ENCODE measurements around the gene ANGPTL7. TPM values are rescaled to one million over a fixed set of nuclear protein-coding genes. Genes with fewer than 3 reads are reported as not detected.
A peak's percentile ranks its signal among the peaks of the same experiment; 100 is the strongest.

Gene ANGPTL7
- total RNA-seq, 6 donors from 2014 or later, result 0.17 to 4.6 (median 1.3) TPM; not detected in 1

GRCh38 chr1:11144570-11145256 is 44.4 kb upstream of the ANGPTL7 start:
- ATAC-seq (ENCODE audit: low FRiP score in 2 of 2) (no peak), DNase-seq (no peak)
- 81 to 85% methylated on average over 12 of the region's 12 CpGs for WGBS, 2 donors
- H3K27ac ChIP-seq, result peak overlapping the region in 1 of 4 donors; percentile 10
- H3K4me3 ChIP-seq, result no peak overlapping the region
- peaks cover 12 to 79% (median 51%) of the 10 kb centered on the region in 4 donors for H3K36me3 ChIP-seq
- TF ChIP-seq CTCF (IDR thresholded peaks at IDR 0.05) (no peak), EP300 (IDR thresholded peaks at IDR 0.05) (no peak), POLR2AphosphoS5 (IDR thresholded peaks at IDR 0.05) (no peak), POLR2A (IDR thresholded peaks at IDR 0.05) (no peak)
- peaks cover 0 to 16% (median 0%) of the 10 kb centered on the region in 4 donors for H3K4me1 ChIP-seq
- H3K9me3 ChIP-seq, result no peaks in the 10 kb centered on the region
- H3K27me3 ChIP-seq, result no peaks in the 10 kb centered on the region

GRCh38 chr1:11145741-11146140 is 43.4 kb upstream of the ANGPTL7 start:
- 90 to 94% methylated on average over 6 of the region's 6 CpGs for whole genome bisulfite sequencing, 2 donors
- Histone ChIP-seq H3K27me3 (no peaks in the 10 kb centered on the region), H3K4me1 (peaks cover 0 to 16% (median 0%) of the 10 kb centered on the region in 4 donors), H3K9me3 (no peaks in the 10 kb centered on the region), H3K27ac (no peak overlapping the region), H3K36me3 (peaks cover 12 to 74% (median 47%) of the 10 kb centered on the region in 4 donors), H3K4me3 (no peak overlapping the region)
- TF ChIP-seq EP300 (IDR thresholded peaks at IDR 0.05), result no peak
- no peak for TF ChIP-seq CTCF (IDR thresholded peaks at IDR 0.05)
- TF ChIP-seq POLR2AphosphoS5 (IDR thresholded peaks at IDR 0.05), result no peak
- TF ChIP-seq POLR2A (IDR thresholded peaks at IDR 0.05), result no peak
- no peak for DNase-seq
- ATAC-seq (ENCODE audit: low FRiP score in 2 of 2), result no peak

- no peak for ATAC-seq (ENCODE audit: low FRiP score in 2 of 2)
- 56 to 60% methylated on average over 4 of the region's 4 CpGs for WGBS, 2 donors
Observed at GRCh38 chr1:11147197-11147770, 41.9 kb upstream of the ANGPTL7 start.

GRCh38 chr1:11150326-11150725 is 38.8 kb upstream of the ANGPTL7 start:
- DNase-seq, result no peak
- Histone ChIP-seq H3K9me3 (no peaks in the 10 kb centered on the region), H3K4me3 (no peak overlapping the region), H3K27ac (no peak overlapping the region), H3K36me3 (peaks cover 9 to 64% (median 37%) of the 10 kb centered on the region in 4 donors), H3K4me1 (peaks cover 10 to 23% (median 20%) of the 10 kb centered on the region in 4 donors), H3K27me3 (no peaks in the 10 kb centered on the region)
- ATAC-seq (ENCODE audit: low FRiP score in 2 of 2), result no peak
- 86% methylated on average over 3 of the region's 3 CpGs for WGBS, 2 donors
- no peak for TF ChIP-seq POLR2AphosphoS5 (IDR thresholded peaks at IDR 0.05)
- no peak for TF ChIP-seq EP300 (IDR thresholded peaks at IDR 0.05)
- TF ChIP-seq POLR2A (IDR thresholded peaks at IDR 0.05), result no peak
- TF ChIP-seq CTCF (IDR thresholded peaks at IDR 0.05), result no peak

More at GRCh38 chr1:11147197-11147770, 41.9 kb upstream of the ANGPTL7 start:
- Histone ChIP-seq H3K4me1 (peaks cover 7 to 22% (median 14%) of the 10 kb centered on the region in 4 donors), H3K27me3 (no peaks in the 10 kb centered on the region), H3K36me3 (peaks cover 12 to 75% (median 49%) of the 10 kb centered on the region in 4 donors), H3K4me3 (no peak overlapping the region), H3K27ac (no peak overlapping the region), H3K9me3 (no peaks in the 10 kb centered on the region)
- TF ChIP-seq EP300 (IDR thresholded peaks at IDR 0.05), result no peak
- no peak for TF ChIP-seq CTCF (IDR thresholded peaks at IDR 0.05)
- TF ChIP-seq POLR2A (IDR thresholded peaks at IDR 0.05), result no peak
- no peak for TF ChIP-seq POLR2AphosphoS5 (IDR thresholded peaks at IDR 0.05)
- DNase-seq, result no peak
